Mammary epithelial cell (primary cell): Measurements from ENCODE around the gene LSAMP.

ENCODE experiments used
- EZH2 ChIP-seq: IDR thresholded peaks from 2 replicates; pipeline ENCODE4 v1.6.1; 2012; ENCODE audit warnings: low read length, inconsistent platforms, borderline replicate concordance
- TF ChIP-seq, protein P1 (sequence below), 2 donors: IDR thresholded peaks in 1 of 2; conservative IDR thresholded peaks in 1 of 2; 2 replicates each; pipeline ENCODE4 v1.5.1; 2011 to 2012; ENCODE audit warnings: inconsistent platforms in 2 of 2, low read length in 2 of 2, mild to moderate bottlenecking in 2 of 2, control low read depth in 1 of 2, low read depth in 1 of 2; ENCODE audit not compliant: insufficient read depth in 1 of 2; ENCODE audit errors: extremely low read depth in 1 of 2

DNA sequence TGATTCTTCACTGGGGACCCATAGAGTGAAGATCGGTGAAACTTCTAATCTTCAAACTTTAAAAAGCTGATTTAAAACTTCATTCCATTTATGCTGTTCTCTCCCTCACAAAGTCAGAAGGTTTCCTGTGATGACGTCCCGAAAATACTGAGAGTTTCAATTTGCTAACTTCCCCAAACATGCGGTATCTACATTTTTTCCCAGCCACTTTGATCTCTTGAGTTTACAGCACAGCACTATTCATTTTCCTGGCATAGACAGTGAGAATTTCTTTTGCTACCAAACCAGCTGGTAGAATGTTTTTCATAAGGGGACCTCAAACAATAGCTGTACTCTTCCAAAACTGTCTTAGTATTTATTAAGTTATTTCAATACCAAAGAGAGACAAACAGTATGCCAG, 156.8 kb downstream of the LSAMP start:
- TF ChIP-seq, protein P1, sequence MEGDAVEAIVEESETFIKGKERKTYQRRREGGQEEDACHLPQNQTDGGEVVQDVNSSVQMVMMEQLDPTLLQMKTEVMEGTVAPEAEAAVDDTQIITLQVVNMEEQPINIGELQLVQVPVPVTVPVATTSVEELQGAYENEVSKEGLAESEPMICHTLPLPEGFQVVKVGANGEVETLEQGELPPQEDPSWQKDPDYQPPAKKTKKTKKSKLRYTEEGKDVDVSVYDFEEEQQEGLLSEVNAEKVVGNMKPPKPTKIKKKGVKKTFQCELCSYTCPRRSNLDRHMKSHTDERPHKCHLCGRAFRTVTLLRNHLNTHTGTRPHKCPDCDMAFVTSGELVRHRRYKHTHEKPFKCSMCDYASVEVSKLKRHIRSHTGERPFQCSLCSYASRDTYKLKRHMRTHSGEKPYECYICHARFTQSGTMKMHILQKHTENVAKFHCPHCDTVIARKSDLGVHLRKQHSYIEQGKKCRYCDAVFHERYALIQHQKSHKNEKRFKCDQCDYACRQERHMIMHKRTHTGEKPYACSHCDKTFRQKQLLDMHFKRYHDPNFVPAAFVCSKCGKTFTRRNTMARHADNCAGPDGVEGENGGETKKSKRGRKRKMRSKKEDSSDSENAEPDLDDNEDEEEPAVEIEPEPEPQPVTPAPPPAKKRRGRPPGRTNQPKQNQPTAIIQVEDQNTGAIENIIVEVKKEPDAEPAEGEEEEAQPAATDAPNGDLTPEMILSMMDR (conservative IDR thresholded peaks at IDR 0.05 in 1 of 2, IDR thresholded peaks at IDR 0.05 in 1 of 2; ENCODE audit: extremely low read depth in 1 of 2, insufficient read depth in 1 of 2, low read depth in 1 of 2, low read length in 2 of 2), result no peak
- TF ChIP-seq EZH2, result no peak
